ENCODE data around the gene CDK19.

Gene CDK19

GRCh38 chr6:110653381-110653780 is 161.9 kb downstream of the CDK19 start:
- DNase-seq = no peak

DNA sequence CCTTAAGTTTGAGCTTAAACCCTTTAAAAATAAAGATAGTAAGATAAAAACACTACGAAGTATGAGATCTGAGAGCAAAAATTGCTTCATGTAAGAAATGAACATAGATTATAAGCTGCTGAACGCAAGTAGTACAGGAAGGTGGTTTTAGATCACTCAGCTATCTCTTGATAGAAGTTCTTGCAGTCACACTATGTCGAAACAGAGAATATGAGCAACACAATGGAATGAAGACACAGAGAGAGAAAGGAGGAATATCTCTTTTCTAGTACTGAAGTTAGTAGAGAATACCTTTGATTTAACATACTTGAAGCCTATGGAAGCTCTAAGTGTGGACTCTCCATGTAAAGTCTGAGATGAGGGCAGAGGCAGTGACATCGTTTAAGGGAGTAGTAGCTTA is 162.7 kb downstream of the CDK19 start:
- DNase-seq = no peak

DNA sequence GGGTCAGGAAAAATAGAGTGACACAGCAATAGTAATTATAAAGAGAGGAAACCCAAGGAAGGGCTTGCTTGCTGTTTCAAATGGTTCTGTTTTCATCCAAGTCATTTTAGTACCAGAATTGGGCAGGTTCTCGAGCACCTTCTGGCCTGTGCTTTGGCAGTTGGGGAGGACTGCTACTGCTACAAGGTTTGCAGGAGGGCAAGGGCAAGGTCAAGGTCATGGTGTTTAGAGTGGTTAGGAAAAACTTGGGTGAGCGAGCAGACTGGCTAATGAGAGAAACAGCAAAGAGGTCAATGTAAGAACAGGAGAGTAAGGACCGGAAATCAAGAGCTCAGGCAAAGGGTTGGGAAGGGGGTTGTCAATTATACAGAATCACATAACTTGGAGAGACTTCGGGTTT is 164.5 kb downstream of the CDK19 start:
- no peak for DNase-seq

GRCh38 chr6:110649704-110650103 is 165.6 kb downstream of the CDK19 start:
- no peak for DNase-seq

- DNase-seq = no peak
Measured at GRCh38 chr6:110646951-110647910, 168.0 kb downstream of the CDK19 start.

DNA sequence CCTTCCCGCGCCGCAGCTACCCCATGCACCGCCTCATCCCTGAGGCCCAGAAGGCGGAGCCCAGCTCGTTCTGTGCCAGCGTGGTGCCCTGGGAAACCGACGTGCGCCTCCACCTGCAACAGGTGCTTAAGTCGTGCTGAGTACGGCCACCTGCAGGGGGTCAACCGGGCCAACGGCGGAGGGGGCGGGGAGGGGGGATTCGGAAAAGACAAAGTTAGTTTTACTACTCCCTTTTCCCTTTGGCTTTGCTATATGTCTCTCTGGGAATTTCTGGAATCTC is 168.9 kb downstream of the CDK19 start:
- no peak for DNase-seq

DNA sequence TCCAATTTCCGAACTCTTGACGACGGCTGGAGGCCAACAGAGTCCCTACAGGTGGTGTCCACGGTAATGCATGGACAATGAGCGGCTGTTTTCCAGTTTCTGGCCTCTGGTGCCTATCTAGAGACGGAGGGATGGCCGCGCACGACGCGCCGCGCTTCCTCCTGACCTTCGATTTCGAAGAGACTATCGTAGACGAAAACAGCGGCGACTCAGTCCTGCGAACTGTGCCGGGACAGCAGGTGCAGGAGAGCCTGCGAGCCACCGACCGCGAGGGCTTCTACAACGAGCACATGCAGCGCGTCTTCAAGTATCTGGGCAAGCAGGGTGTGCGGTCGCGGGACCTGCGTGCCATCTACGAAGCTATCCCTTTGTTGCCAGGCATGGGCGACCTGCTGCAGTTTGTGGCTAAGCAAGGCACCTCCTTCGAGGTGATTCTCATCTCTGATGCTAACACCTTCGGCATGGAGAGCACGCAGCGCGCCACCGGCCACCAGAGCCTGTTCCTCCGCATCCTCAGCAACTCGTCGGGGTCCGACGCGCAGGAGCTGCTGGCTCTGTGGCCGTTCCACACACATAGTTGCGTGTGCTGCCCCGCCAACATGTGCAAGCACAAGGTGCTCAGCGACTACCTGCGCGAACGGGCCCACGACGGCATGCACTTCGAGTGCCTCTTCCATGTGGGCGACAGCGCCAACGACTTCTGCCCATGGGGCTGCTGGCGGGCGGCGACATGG is 169.4 kb downstream of the CDK19 start:
- no peak for DNase-seq

DNA sequence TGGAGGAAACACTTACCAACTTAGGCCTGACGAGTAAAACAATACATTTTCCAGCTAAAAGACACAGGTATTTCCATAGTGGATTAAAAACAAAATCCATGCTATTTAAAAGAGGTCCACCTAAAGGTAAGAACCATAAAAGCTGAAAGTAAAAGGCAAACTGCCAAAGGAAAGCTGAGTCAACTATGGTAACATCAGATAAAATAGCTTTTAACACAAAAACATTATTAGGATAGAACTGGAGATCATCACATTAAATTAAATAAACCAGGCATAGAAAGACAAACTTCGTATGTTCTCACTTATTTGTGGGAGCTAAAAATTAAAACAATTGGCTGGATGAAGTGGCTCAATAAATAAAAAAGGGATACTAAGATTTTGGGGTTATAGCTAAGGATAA is 172.1 kb downstream of the CDK19 start:
- no peak for DNase-seq

DNA sequence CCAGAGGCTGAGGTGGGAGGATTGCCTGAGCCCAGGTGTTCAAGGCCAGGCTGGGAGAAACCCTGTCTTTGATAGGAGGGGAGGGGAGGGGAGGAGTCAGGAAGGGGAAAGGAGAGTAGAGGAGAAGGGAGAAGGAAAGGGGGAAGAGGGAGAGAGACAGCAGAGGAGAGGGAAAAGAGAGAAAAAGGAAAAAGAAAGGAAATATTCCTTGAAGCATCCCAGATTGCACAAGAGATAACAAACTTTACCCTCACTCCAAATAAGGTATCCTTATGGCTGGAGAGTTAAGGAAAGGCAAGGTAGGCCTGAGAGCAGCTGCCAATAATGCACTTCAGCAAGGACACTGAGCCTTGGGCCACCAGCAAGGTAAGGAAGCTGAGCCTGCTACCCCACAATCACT is 172.6 kb downstream of the CDK19 start:
- no peak for DNase-seq

- DNase-seq = no peak
Measured at GRCh38 chr6:110636781-110637180, 178.5 kb downstream of the CDK19 start.

DNA sequence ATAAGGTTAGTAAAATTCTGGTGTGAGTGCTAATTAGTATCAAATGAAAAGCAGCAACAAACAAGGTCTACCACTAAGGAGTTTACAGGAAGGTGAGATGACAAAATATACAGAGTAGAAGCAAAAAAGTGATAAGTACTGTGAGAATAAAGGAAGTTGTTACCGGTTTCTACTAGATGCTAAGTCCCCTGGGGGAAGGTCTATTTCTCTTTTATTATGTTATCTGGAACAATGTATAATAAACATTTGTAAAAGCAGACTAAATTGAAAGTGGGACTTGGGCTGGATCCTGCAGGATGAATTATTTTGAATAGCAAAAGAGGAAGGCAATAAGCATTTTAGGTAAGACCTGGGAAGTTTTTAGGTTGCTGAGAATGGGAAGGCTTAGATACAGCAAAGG is 180.2 kb downstream of the CDK19 start:
- no peak for DNase-seq

DNA sequence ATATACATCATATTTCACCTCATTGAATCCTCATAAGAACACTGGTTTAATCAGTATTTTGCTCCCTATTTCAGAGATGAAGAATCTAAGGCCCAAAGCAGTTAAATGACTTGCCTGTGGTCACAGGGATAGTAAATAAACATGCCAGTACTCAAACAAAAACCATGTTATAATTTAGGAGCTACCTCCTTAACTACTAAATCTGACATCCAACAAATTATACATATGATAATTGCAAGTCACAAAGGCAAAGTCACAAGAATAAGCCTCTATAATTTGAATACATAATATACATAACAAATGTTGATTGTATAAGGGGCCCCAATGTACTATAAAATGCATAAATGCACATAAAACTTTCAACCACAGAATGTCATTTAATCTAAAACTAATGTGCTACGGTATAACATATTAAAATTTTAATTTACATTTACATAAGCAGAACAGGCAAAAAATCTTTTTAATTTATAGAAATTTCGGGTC is 181.5 kb downstream of the CDK19 start:
- no peak for DNase-seq

DNA sequence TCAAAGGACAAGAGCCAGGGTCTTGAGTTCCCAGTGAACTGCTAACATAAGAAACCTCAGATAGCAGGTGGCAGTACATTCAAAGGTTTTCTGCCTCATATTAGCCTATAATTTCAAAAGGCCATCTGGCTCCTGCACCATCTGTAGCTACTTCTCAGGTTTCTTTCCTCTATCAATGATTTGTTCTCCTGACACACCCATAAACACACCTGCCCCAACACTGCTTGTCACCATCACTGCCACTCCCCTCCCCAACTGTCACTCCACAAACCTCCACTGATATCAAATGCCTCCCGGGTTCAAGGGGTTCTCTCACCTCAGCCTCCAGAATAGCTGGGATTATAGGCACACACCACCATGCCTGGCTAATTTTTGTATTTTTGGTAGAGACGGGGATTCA is 186.1 kb downstream of the CDK19 start:
- no peak for DNase-seq

DNA sequence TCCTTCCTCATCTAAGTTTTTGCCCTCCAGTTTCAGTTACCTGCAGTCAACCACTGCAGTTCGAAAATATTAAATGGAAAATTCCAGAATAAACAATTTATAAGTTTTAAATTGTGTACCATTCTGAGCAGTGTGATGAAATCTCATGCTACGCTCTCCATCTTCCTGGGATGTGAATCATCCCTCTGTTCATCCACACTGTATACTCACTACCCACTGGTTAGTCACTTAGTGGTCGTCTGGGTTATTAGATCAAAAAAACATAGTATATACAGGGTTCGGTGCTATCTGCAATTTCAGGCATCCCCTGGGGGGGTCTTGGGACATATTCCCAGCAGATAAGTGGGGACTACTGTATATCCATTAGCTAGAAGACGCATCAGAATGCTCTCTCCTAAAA is 186.9 kb downstream of the CDK19 start:
- DNase-seq = no peak

DNA sequence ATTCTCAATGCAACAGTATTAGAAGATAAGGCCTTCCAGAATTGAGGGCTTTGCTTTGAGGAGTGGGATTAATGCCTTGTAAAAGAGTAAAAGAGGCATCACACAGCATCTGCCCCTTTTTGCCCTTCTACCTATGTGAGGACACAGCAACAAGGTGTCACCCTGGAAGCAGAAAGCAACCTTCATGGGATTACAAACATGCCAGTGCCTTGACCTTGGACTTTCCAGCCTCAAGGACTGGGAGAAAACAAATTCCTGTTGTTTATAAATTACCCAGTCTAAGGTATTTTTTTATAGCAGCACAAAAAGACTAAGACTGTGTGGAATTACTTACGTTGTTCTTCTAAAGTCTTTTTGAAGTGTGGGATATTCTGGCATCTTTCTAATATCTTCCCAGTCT is 188.8 kb downstream of the CDK19 start:
- no peak for DNase-seq

DNA sequence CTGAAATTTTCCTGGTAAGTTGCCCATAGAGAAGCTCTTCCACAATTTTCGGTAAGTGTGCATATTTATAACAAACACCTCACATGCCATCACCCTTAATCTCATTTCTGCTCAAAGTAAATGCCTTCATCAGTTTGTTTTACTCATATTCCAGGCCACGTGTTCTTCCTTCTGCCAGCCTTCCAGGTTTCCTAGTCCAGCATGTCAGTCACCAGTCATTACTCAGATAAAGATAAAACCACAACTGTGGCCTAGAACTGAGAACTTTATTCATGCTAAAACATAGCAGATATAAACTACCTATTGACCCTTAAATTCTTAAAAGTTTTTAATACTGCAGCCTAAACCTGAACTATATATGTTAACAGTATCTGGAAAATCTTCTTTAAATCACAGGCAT is 189.4 kb downstream of the CDK19 start:
- no peak for DNase-seq

- no peak for DNase-seq
Measured at GRCh38 chr6:110622912-110623578, 192.2 kb downstream of the CDK19 start.

GRCh38 chr6:110621061-110621460 is 194.2 kb downstream of the CDK19 start:
- DNase-seq = no peak

DNA sequence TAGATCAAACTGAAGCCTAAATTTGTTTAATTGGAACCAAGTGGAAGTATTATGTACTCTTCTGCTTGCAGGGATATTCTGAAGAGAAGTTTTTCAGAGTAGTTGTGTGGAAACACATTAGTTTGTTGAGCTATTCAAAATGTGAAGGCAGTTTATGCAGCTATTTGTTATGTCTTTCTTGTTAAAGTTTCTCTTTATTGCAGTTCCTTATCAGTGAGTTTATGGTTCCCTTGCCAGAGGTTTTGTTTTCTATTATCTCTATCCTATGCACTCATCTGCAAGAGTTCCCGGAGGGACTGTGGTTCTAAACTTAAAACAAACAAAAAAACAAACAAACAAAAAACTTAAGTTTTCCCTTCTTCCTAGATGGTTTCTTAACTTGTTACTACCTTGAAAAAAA is 195.2 kb downstream of the CDK19 start:
- DNase-seq = no peak

- no peak for DNase-seq
Measured at GRCh38 chr6:110619275-110619908, 195.9 kb downstream of the CDK19 start.

DNA sequence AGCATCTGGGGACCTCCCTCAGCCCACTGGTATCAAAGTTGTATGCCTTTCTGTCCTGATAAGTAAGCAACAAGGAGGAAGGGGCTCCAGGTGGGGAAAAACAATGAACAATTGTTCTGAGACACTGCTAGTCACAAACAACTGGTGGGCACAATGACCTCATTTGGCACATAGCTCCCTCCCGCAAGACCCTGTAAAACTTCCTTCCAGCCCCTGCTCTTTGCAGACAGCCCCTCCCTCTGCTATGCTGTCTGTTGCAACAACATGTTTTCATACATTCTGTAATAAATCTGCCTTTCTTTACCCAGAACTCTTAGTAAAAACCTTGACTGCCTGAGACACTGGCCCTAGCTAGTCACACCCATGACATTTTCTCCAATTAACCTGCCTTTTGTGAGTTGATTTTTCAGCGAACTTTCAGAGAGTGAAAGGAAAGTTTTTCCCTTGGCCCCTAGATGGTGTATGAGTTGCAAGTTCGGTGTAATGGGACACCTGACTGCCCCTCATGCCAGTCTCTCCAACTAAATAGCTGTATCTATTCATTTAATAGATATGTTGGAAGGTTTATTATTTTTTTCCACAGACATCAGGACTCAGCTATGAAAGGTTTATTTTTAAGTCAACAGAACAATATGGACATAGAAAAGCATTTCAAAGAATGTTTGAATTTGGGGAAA is 196.5 kb downstream of the CDK19 start:
- no peak for DNase-seq

- no peak for DNase-seq
Measured at GRCh38 chr6:110617057-110617456, 198.2 kb downstream of the CDK19 start.

GRCh38 chr6:110615722-110616121 is 199.5 kb downstream of the CDK19 start:
- DNase-seq = no peak

All from NCI-H2081 treated with DMSO at 0.1 percent for 48 hours (cell line).